Measurements from ENCODE around the gene PSMA5. TPM values are rescaled to one million over a fixed set of nuclear protein-coding genes. Genes with fewer than 3 reads are reported as not detected.

PSMA5 gene
- total and polyA plus RNA-seq, 9 donors: 19.4 to 52.0 (median 38.1) TPM

GRCh38 chr1:109438798-109439297 lies 12.6 kb upstream of the PSMA5 start:
- Histone ChIP-seq H3K4me1 (ENCODE audit: insufficient read depth) (no peaks in the 10 kb centered on the region), H3K36me3 (no peaks in the 10 kb centered on the region), H3K27ac (no peak overlapping the region), H3K9me3 (no peaks in the 10 kb centered on the region), H3K27me3 (no peaks in the 10 kb centered on the region), H3K4me3 (no peak overlapping the region)
- WGBS, 3 donors: 63 to 70% (median 69%) methylated on average over 3 of the region's 3 CpGs
- no peak for DNase-seq
- intact Hi-C loops (cut with DNase I): no loop called here
- TF ChIP-seq POLR2A (IDR thresholded peaks at IDR 0.05) (no peak), EP300 (IDR thresholded peaks at IDR 0.05) (no peak), CTCF (IDR thresholded peaks at IDR 0.05) (no peak)

GRCh38 chr1:109434484-109434883 lies 8.2 kb upstream of the PSMA5 start:
- no peaks in the 10 kb centered on the region for H3K36me3 ChIP-seq
- intact Hi-C loops (cut with DNase I): no loop called here
- no peaks in the 10 kb centered on the region for H3K9me3 ChIP-seq
- no peak for TF ChIP-seq CTCF (IDR thresholded peaks at IDR 0.05)
- no peak for TF ChIP-seq POLR2A (IDR thresholded peaks at IDR 0.05)
- TF ChIP-seq EP300 (IDR thresholded peaks at IDR 0.05): no peak
- H3K27me3 ChIP-seq: no peaks in the 10 kb centered on the region
- no peak for DNase-seq
- no peak overlapping the region for H3K27ac ChIP-seq
- H3K4me3 ChIP-seq: no peak overlapping the region
- no peaks in the 10 kb centered on the region for H3K4me1 ChIP-seq (ENCODE audit: insufficient read depth)
- WGBS, 3 donors: 76 to 83% (median 77%) methylated on average over 1 of the region's 1 CpG

GRCh38 chr1:109433322-109433721 lies 7.1 kb upstream of the PSMA5 start:
- Histone ChIP-seq H3K27me3 (no peaks in the 10 kb centered on the region), H3K4me3 (no peak overlapping the region), H3K9me3 (no peaks in the 10 kb centered on the region), H3K4me1 (ENCODE audit: insufficient read depth) (no peaks in the 10 kb centered on the region), H3K27ac (no peak overlapping the region), H3K36me3 (no peaks in the 10 kb centered on the region)
- WGBS, 3 donors: 88 to 96% (median 92%) methylated on average over 1 of the region's 1 CpG
- no peak for DNase-seq
- TF ChIP-seq CTCF (IDR thresholded peaks at IDR 0.05) (no peak), POLR2A (IDR thresholded peaks at IDR 0.05) (no peak), EP300 (IDR thresholded peaks at IDR 0.05) (no peak)
- intact Hi-C loops (cut with DNase I): no loop called here

GRCh38 chr1:109432336-109432735 lies 6.1 kb upstream of the PSMA5 start:
- no peak overlapping the region for H3K4me3 ChIP-seq
- intact Hi-C loops (cut with DNase I): no loop called here
- TF ChIP-seq CTCF (IDR thresholded peaks at IDR 0.05) (no peak), POLR2A (IDR thresholded peaks at IDR 0.05) (no peak), EP300 (IDR thresholded peaks at IDR 0.05) (no peak)

More at GRCh38 chr1:109432336-109432735, 6.1 kb upstream of the PSMA5 start:
- no peaks in the 10 kb centered on the region for H3K9me3 ChIP-seq
- no peaks in the 10 kb centered on the region for H3K27me3 ChIP-seq
- H3K27ac ChIP-seq: no peak overlapping the region
- no peak for DNase-seq
- H3K36me3 ChIP-seq: no peaks in the 10 kb centered on the region
- no peaks in the 10 kb centered on the region for H3K4me1 ChIP-seq (ENCODE audit: insufficient read depth)
